Measurements from ENCODE around the gene BGLAP.

Gene BGLAP

GRCh38 chr1:156249593-156249992 lies 7.6 kb downstream of the BGLAP start:
- H3K9me3 ChIP-seq (ENCODE audit: severe bottlenecking), result no peaks in the 10 kb centered on the region
- no peak for DNase-seq

GRCh38 chr1:156251527-156251926 lies 9.5 kb downstream of the BGLAP start:
- peaks cover 75% of the 10 kb centered on the region for H3K36me3 ChIP-seq
- no peak overlapping the region for H3K4me3 ChIP-seq (ENCODE audit: low read depth, low read length)
- H3K9me3 ChIP-seq (ENCODE audit: severe bottlenecking), result no peaks in the 10 kb centered on the region
- H3K27ac ChIP-seq, result no peak overlapping the region
- H3K27me3 ChIP-seq (ENCODE audit: insufficient read depth, low read depth, severe bottlenecking), result no peaks in the 10 kb centered on the region
- no peak for DNase-seq
- TF ChIP-seq CTCF (IDR thresholded peaks at IDR 0.05; ENCODE audit: low read depth, low read length), result no peak

More at GRCh38 chr1:156249593-156249992, 7.6 kb downstream of the BGLAP start:
- TF ChIP-seq CTCF (IDR thresholded peaks at IDR 0.05; ENCODE audit: low read depth, low read length), result no peak
- peaks cover 11% of the 10 kb centered on the region for H3K27me3 ChIP-seq (ENCODE audit: insufficient read depth, low read depth, severe bottlenecking)
- H3K36me3 ChIP-seq, result peaks cover 56% of the 10 kb centered on the region
- no peak overlapping the region for H3K27ac ChIP-seq
- H3K4me3 ChIP-seq (ENCODE audit: low read depth, low read length), result no peak overlapping the region

GRCh38 chr1:156253634-156254033 lies 11.7 kb downstream of the BGLAP start:
- Histone ChIP-seq H3K27me3 (ENCODE audit: insufficient read depth, low read depth, severe bottlenecking) (no peaks in the 10 kb centered on the region), H3K9me3 (ENCODE audit: severe bottlenecking) (no peaks in the 10 kb centered on the region), H3K36me3 (peaks cover 96% of the 10 kb centered on the region), H3K27ac (no peak overlapping the region), H3K4me3 (ENCODE audit: low read depth, low read length) (no peak overlapping the region)
- no peak for DNase-seq
- no peak for TF ChIP-seq CTCF (IDR thresholded peaks at IDR 0.05; ENCODE audit: low read depth, low read length)

- Histone ChIP-seq H3K36me3 (peaks cover 100% of the 10 kb centered on the region), H3K4me3 (ENCODE audit: low read depth, low read length) (no peak overlapping the region), H3K27me3 (ENCODE audit: insufficient read depth, low read depth, severe bottlenecking) (no peaks in the 10 kb centered on the region), H3K27ac (no peak overlapping the region), H3K9me3 (ENCODE audit: severe bottlenecking) (no peaks in the 10 kb centered on the region)
- no peak for TF ChIP-seq CTCF (IDR thresholded peaks at IDR 0.05; ENCODE audit: low read depth, low read length)
- DNase-seq, result no peak
Measured at GRCh38 chr1:156257711-156258110, 15.7 kb downstream of the BGLAP start.

- H3K36me3 ChIP-seq, result peaks cover 100% of the 10 kb centered on the region
Measured at GRCh38 chr1:156258859-156259258, 16.9 kb downstream of the BGLAP start.

More at GRCh38 chr1:156258859-156259258, 16.9 kb downstream of the BGLAP start:
- Histone ChIP-seq H3K4me3 (ENCODE audit: low read depth, low read length) (no peak overlapping the region), H3K27ac (no peak overlapping the region), H3K27me3 (ENCODE audit: insufficient read depth, low read depth, severe bottlenecking) (no peaks in the 10 kb centered on the region), H3K9me3 (ENCODE audit: severe bottlenecking) (no peaks in the 10 kb centered on the region)
- no peak for TF ChIP-seq CTCF (IDR thresholded peaks at IDR 0.05; ENCODE audit: low read depth, low read length)
- no peak for DNase-seq
